Activated B cell treated with CpG ODN at 0.5 μM for 24 hours (primary cell): ENCODE results near the gene ITLN1. TPM values are rescaled to one million over a fixed set of nuclear protein-coding genes. Genes with fewer than 3 reads are reported as not detected.

Source experiments
- ATAC-seq: fragments of 200-7000 bp; cut with Tn5 transposase; one replicate; pipeline ENCODE4 v1.10.0; 2021; ENCODE audit warnings: low read depth, mild to moderate bottlenecking, moderate library complexity
- CTCF ChIA-PET: fragments of 350-600 bp; sonication (Branson Sonifier 250); formaldehyde crosslinking; loops from one replicate; lab custom pipeline; 2021; ENCODE audit warnings: antibody characterized with exemption; lab: Charles Lee
- POLR2A ChIA-PET: fragments of 350-600 bp; sonication (Branson Sonifier 250); formaldehyde crosslinking; loops from one replicate; lab custom pipeline; 2021; ENCODE audit warnings: antibody characterized with exemption; lab: Charles Lee
- DNase-seq: peaks from one replicate; pipeline ENCODE4 v3.0.0; 2022
- H3K27ac Mint-ChIP-seq: one replicate; pipeline ENCODE4 v1.8.0; 2020; ENCODE audit warnings: mixed read lengths
- H3K27me3 Mint-ChIP-seq: one replicate; pipeline ENCODE4 v1.8.0; 2021; ENCODE audit warnings: mixed read lengths
- H3K36me3 Mint-ChIP-seq: one replicate; pipeline ENCODE4 v1.8.0; 2021; ENCODE audit warnings: low read depth, mixed read lengths
- H3K4me1 Mint-ChIP-seq: one replicate; pipeline ENCODE4 v1.8.0; 2021; ENCODE audit warnings: mixed read lengths
- H3K4me3 Mint-ChIP-seq: one replicate; pipeline ENCODE4 v1.8.0; 2020; ENCODE audit warnings: mild to moderate bottlenecking, mixed read lengths
- H3K9me3 Mint-ChIP-seq: one replicate; pipeline ENCODE4 v1.8.0; 2020; ENCODE audit warnings: mixed read lengths
- intact Hi-C: fragments of 100-400 bp; cut with micrococcal nuclease; formaldehyde crosslinking; loops from one replicate; pipeline ENCODE4 v1.15.1; 2024
- total RNA-seq: library from RNA; stranded (reverse); gene quantifications from 2 replicates; pipeline ENCODE4 v1.2.3, GENCODE V29; 2022
- TF ChIP-seq, protein P1 (sequence below): fragments of 200-600 bp; IDR thresholded peaks from one replicate; pipeline ENCODE4 v1.8.0; 2022; ENCODE audit warnings: antibody characterized with exemption, mild to moderate bottlenecking

ITLN1 gene
- total RNA-seq, 1 donor from 2014 or later: not detected

DNA sequence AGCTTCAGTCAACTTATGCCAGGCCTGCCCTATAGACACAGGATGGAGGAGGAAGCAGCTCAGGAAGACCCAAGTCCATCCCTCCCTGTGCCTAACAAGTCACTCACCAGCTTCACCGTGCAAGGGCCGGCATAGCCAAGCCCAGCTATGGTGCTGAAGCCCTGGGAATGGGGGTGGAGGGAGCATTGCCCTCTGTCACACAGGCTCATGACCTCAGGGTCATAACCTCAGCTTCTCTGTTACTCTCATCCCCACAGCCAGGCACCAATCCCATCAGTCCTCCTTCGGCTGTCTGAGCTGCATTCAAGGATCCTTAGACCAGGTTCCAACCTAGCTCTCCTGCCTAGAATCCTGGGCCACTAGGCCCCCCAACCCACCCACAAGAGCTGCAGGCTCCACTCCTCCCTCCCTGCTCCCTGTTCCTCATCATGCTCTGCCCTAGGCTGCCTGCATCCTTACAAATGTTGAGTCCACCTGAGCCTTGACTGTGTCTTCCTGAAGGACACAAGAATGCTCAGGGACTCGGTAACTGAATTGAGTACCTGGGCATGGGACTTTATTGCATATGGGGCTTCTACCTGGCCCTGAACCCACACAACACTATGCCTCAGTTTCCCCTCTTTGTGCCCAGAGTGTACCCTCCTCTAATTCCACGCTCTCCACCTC lies 24.0 kb downstream of the ITLN1 start:
- no peak overlapping the region for H3K4me3 Mint-ChIP-seq

DNA sequence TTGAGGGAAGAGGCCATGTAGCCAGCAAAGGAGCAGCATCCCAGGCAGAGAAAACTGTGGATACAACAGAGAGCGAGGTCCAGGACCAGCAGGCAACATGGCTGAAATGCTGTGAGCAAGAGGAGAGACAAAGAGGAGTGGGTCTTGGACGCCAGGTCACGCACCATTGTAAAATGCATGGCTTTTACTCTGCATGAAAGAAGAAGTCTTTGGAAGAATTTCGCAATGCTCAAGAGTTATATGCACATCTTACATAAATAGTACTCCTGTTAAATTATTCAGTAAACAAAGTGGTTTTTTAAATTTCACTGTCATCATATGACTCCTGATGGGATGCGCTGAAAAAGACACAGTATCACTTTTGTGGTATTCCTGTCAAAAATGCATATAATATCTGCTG lies 25.8 kb downstream of the ITLN1 start:
- no peak for DNase-seq
- TF ChIP-seq, protein P1, sequence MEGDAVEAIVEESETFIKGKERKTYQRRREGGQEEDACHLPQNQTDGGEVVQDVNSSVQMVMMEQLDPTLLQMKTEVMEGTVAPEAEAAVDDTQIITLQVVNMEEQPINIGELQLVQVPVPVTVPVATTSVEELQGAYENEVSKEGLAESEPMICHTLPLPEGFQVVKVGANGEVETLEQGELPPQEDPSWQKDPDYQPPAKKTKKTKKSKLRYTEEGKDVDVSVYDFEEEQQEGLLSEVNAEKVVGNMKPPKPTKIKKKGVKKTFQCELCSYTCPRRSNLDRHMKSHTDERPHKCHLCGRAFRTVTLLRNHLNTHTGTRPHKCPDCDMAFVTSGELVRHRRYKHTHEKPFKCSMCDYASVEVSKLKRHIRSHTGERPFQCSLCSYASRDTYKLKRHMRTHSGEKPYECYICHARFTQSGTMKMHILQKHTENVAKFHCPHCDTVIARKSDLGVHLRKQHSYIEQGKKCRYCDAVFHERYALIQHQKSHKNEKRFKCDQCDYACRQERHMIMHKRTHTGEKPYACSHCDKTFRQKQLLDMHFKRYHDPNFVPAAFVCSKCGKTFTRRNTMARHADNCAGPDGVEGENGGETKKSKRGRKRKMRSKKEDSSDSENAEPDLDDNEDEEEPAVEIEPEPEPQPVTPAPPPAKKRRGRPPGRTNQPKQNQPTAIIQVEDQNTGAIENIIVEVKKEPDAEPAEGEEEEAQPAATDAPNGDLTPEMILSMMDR: no peak
- H3K4me3 Mint-ChIP-seq: no peak overlapping the region
- peaks cover 25% of the 10 kb centered on the region for H3K4me1 Mint-ChIP-seq
- intact Hi-C loops: no loop called here
- no peaks in the 10 kb centered on the region for H3K36me3 Mint-ChIP-seq
- ChIA-PET CTCF (no interaction called here), POLR2A (no interaction called here)
- H3K9me3 Mint-ChIP-seq: no peaks in the 10 kb centered on the region
- ATAC-seq: no peak
- H3K27ac Mint-ChIP-seq: no peak overlapping the region
- no peaks in the 10 kb centered on the region for H3K27me3 Mint-ChIP-seq

More for the DNA sequence above, 24.0 kb downstream of the ITLN1 start:
- TF ChIP-seq, protein P1: no peak
- ChIA-PET POLR2A (no interaction called here), CTCF (interaction anchor here (1.3 kb wide), 1 partner anchor 16 kb away, joined by 4 read pairs; no protein-coding TSS in a partner anchor)
- Mint-ChIP-seq H3K36me3 (no peaks in the 10 kb centered on the region), H3K27me3 (no peaks in the 10 kb centered on the region), H3K27ac (no peak overlapping the region), H3K9me3 (no peaks in the 10 kb centered on the region), H3K4me1 (peaks cover 26% of the 10 kb centered on the region)
- no peak for DNase-seq
- no peak for ATAC-seq
- intact Hi-C loops: no loop called here

DNA sequence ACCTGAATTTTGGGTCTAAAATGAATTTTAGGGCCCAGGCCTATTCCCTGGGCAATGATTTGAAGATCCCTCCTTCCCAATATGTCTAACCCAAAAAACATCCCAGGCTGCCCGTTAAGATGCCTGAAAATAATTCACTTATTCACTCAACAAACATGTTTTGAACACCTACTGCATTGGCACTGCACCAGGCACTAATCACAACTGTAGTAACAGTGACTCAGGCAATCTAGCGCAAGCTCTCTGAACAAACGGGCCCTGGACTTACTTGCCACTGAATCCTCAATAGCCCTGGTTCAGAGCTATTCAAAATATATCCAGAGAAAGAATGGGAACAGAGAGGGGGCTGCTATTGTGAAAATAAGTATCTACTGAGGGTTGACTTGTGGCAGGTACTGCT lies 26.5 kb downstream of the ITLN1 start:
- no peaks in the 10 kb centered on the region for H3K36me3 Mint-ChIP-seq
- POLR2A ChIA-PET: no interaction called here
- ATAC-seq: no peak
- peaks cover 19% of the 10 kb centered on the region for H3K4me1 Mint-ChIP-seq
- TF ChIP-seq, protein P1: no peak
- CTCF ChIA-PET: no interaction called here
- no peak for DNase-seq
- intact Hi-C loops: no loop called here
- no peaks in the 10 kb centered on the region for H3K9me3 Mint-ChIP-seq
- no peak overlapping the region for H3K27ac Mint-ChIP-seq
- no peak overlapping the region for H3K4me3 Mint-ChIP-seq
- H3K27me3 Mint-ChIP-seq: no peaks in the 10 kb centered on the region

DNA sequence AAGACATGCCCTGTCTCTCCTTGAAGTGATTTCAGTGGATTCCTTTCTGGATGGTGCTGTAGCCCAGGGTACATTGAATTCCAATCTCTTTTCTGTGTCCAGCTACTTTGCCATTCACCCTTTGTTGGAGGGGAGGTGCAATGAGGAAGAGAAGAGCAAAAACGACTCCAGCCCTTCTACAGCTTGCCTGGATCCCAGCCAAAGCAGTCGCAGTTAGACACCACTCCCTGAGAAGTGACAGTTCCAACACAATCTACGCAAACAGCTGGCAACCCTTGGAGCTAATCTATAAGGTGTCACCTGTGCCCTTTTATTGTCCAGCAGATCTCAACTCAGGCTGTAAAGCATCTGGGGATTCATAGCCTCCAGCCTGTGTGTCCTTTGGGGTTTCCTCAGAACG lies 26.9 kb downstream of the ITLN1 start:
- Mint-ChIP-seq H3K27me3 (no peaks in the 10 kb centered on the region), H3K4me1 (peaks cover 17% of the 10 kb centered on the region), H3K4me3 (no peak overlapping the region), H3K27ac (no peak overlapping the region), H3K9me3 (no peaks in the 10 kb centered on the region), H3K36me3 (no peaks in the 10 kb centered on the region)
- DNase-seq (no peak), ATAC-seq (no peak)
- TF ChIP-seq, protein P1: no peak
- CTCF ChIA-PET: no interaction called here
- intact Hi-C loops: no loop called here
- POLR2A ChIA-PET: no interaction called here

DNA sequence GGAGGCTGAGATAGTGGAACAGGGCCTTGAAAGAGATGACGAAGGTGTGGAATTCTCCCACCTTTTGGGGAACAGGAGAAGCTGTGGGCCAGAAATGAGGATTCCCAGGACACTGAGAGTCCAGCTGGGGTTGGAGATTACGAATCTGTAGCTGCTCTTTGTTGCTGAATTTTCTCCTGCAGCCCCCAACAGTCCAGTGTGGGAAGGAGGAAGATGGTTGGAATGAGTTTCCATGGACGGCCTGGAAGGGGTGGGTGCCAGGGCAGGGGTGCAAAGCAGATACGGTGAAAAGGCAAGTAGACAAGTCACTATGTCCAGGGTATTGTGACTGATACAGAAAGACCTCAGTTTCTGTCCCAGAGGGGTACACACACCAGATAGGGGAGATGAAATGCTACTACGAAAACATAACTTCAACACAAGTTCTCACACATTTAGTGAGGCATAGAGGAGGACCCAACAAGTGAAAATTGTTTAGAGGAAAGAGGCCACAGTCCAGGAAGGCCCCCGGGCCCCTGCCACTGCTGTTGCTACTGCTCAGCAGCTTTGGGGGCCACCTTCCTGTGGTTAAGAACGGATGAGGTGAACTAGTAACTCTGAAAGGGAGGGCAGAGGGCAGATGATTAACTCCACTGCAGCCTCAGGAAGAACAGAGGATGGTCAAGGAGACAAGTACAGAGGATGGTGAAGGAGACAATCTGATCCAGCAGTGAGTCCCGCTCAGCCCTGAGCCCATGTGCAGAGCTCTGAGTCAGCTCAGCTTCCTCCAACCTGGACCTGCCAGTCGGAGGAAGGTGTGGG lies 29.6 kb downstream of the ITLN1 start:
- ATAC-seq: no peak
- Mint-ChIP-seq H3K4me1 (no peaks in the 10 kb centered on the region), H3K4me3 (no peak overlapping the region), H3K27me3 (no peaks in the 10 kb centered on the region), H3K27ac (no peak overlapping the region), H3K9me3 (no peaks in the 10 kb centered on the region), H3K36me3 (no peaks in the 10 kb centered on the region)
- ChIA-PET CTCF (no interaction called here), POLR2A (no interaction called here)
- intact Hi-C loops: no loop called here
- TF ChIP-seq, protein P1: no peak
- no peak for DNase-seq
